GM18873 (cell line): ENCODE data around the gene LRRC73.
"Not testable (repeated sequence)": the region's sequence is repeated elsewhere in the genome, so short reads cannot be mapped to it uniquely, and the experiment has no call there.

ENCODE experiments used
- ATAC-seq: cut with Tn5 transposase; IDR thresholded peaks from one replicate; pipeline ENCODE4 v1.9.1; 2021; ENCODE audit warnings: mild to moderate bottlenecking, moderate library complexity, moderate number of reproducible peaks; ENCODE audit not compliant: unreplicated experiment, low FRiP score

The LRRC73 gene

GRCh38 chr6:43467265-43467664 is 42.9 kb downstream of the LRRC73 start:
- ATAC-seq: not testable (repeated sequence)

- no peak for ATAC-seq
Measured at GRCh38 chr6:43465948-43466347, 44.2 kb downstream of the LRRC73 start.

- no peak for ATAC-seq
Measured at GRCh38 chr6:43464337-43464736, 45.8 kb downstream of the LRRC73 start.

GRCh38 chr6:43461936-43462335 is 48.2 kb downstream of the LRRC73 start:
- no peak for ATAC-seq

GRCh38 chr6:43460032-43460431 is 50.1 kb downstream of the LRRC73 start:
- no peak for ATAC-seq

- ATAC-seq: no peak
Measured at GRCh38 chr6:43459535-43459934, 50.6 kb downstream of the LRRC73 start.

- not testable (repeated sequence) for ATAC-seq
Measured at GRCh38 chr6:43458154-43458553, 52.0 kb downstream of the LRRC73 start.

- no peak for ATAC-seq
Measured at GRCh38 chr6:43457643-43458042, 52.5 kb downstream of the LRRC73 start.
